ENCODE data around the gene YWHAQ. TPM values are rescaled to one million over a fixed set of nuclear protein-coding genes. Genes with fewer than 3 reads are reported as not detected.
A peak's percentile ranks its signal among the peaks of the same experiment; 100 is the strongest.

YWHAQ gene
- total and polyA plus RNA-seq, 9 of the 15 experiments (the other 6 are each of a cell fraction or from before 2014, with no cell fraction given): 63.1 to 359 (median 203) TPM

- TF ChIP-seq AFF1 (IDR thresholded peaks at IDR 0.05; ENCODE audit: low read depth in 1 of 2, partially characterized antibody in 2 of 2): peak in 1 of 2 experiments; percentile 30
- TF ChIP-seq HINFP (tag; conservative IDR thresholded peaks at IDR 0.05; ENCODE audit: low read depth): no peak
- no peak for TF ChIP-seq NUFIP1 (IDR thresholded peaks at IDR 0.05; ENCODE audit: partially characterized antibody)
- 0 out of 2 replicates have a peak, but pooled peaks have one; percentile 27 for TF ChIP-seq GMEB1 (CRISPR knock-in tag; IDR thresholded peaks at IDR 0.05)
- peak; percentile 97 for TF ChIP-seq NFIC (IDR thresholded peaks at IDR 0.05)
- TF ChIP-seq CEBPG (CRISPR knock-in tag; IDR thresholded peaks at IDR 0.05): no peak
- TF ChIP-seq CEBPG (tag; conservative IDR thresholded peaks at IDR 0.05 in 1 of 2, IDR thresholded peaks at IDR 0.05 in 1 of 2): 0 out of 4 replicates have a peak, but pooled peaks of 1 of the 2 experiments have one; percentile 7
- TF ChIP-seq TEAD4 (IDR thresholded peaks at IDR 0.05; ENCODE audit: low read length): peak; percentile 61
- TF ChIP-seq TEAD4 (CRISPR knock-in tag; IDR thresholded peaks at IDR 0.05; ENCODE audit: borderline replicate concordance): no peak
- no peak for TF ChIP-seq CBX5 (IDR thresholded peaks at IDR 0.05; ENCODE audit: borderline replicate concordance, low read depth)
- no peak for TF ChIP-seq CAMTA2 (CRISPR knock-in tag; conservative IDR thresholded peaks at IDR 0.05)
- peak; percentile 97 for TF ChIP-seq BHLHE40 (IDR thresholded peaks at IDR 0.05; ENCODE audit: low read length)
- 0 out of 2 replicates have a peak, but pooled peaks have one; percentile 23 for TF ChIP-seq FOXM1 (IDR thresholded peaks at IDR 0.05; ENCODE audit: low read depth)
- TF ChIP-seq FOXM1 (CRISPR knock-in tag; IDR thresholded peaks at IDR 0.05; ENCODE audit: low read depth): no peak
- TF ChIP-seq CXXC5 (CRISPR knock-in tag; IDR thresholded peaks at IDR 0.05): peak; percentile 42; the same call in 1 of the 2 replicates
- TF ChIP-seq ZNF655 (CRISPR knock-in tag; IDR thresholded peaks at IDR 0.05): no peak
- TF ChIP-seq ZNF174 (CRISPR knock-in tag; IDR thresholded peaks at IDR 0.05): no peak
- TF ChIP-seq ILK (tag; IDR thresholded peaks at IDR 0.05; ENCODE audit: borderline replicate concordance, low read depth): no peak
- TF ChIP-seq POLR2H (tag; IDR thresholded peaks at IDR 0.05; ENCODE audit: low read depth): no peak
- no peak for TF ChIP-seq TBL1XR1 (IDR thresholded peaks at IDR 0.05; ENCODE audit: low read length in 2 of 2)
Measured at GRCh38 chr2:9638532-9638931, 7.7 kb upstream of the YWHAQ start (continued).

Measured in K562 (cell line).